Type B pancreatic cell (in vitro differentiated cells): Measurements from ENCODE around the gene RS1. TPM values are rescaled to one million over a fixed set of nuclear protein-coding genes. Genes with fewer than 3 reads are reported as not detected.

Source experiments
- DNase-seq: peaks from one replicate; pipeline ENCODE4 v3.0.0; 2021; ENCODE audit warnings: mixed read lengths; ENCODE audit not compliant: unreplicated experiment; ENCODE audit errors: extremely low spot score
- H3K27ac Mint-ChIP-seq: 2 replicates; pipeline ENCODE4 v1.8.0; 2021; ENCODE audit warnings: mild to moderate bottlenecking, mixed read lengths
- H3K27me3 Mint-ChIP-seq: 2 replicates; pipeline ENCODE4 v1.8.0; 2021; ENCODE audit warnings: mixed read lengths
- H3K36me3 Mint-ChIP-seq: 2 replicates; pipeline ENCODE4 v1.8.0; 2021; ENCODE audit warnings: mixed read lengths
- H3K4me1 Mint-ChIP-seq: one replicate; pipeline ENCODE4 v1.8.0; 2021; ENCODE audit warnings: mixed read lengths; ENCODE audit not compliant: unreplicated experiment
- H3K4me3 Mint-ChIP-seq: 2 replicates; pipeline ENCODE4 v1.8.0; 2021; ENCODE audit warnings: mild to moderate bottlenecking, mixed read lengths
- H3K9me3 Mint-ChIP-seq: 2 replicates; pipeline ENCODE4 v1.8.0; 2021; ENCODE audit warnings: mixed read lengths
- long read RNA-seq: library from polyadenylated mRNA; unstranded; transcript quantifications from one replicate; pipeline ENCODE4 v2.0.0, GENCODE V29; 2020
- total RNA-seq: library from RNA; stranded (reverse); gene quantifications from 2 replicates; pipeline ENCODE4 v1.2.1, GENCODE V29; 2021; ENCODE audit warnings: low replicate concordance
- TF ChIP-seq, protein P1 (sequence below): fragments of 200-600 bp; sonication (generic); conservative IDR thresholded peaks from 2 replicates; pipeline ENCODE4 v1.5.0; 2021; ENCODE audit warnings: antibody characterized with exemption, mild to moderate bottlenecking

Gene RS1
- 0.14 TPM in 1 of 2 replicates, not detected in the other for total RNA-seq
- long read RNA-seq = 0 reads

DNA sequence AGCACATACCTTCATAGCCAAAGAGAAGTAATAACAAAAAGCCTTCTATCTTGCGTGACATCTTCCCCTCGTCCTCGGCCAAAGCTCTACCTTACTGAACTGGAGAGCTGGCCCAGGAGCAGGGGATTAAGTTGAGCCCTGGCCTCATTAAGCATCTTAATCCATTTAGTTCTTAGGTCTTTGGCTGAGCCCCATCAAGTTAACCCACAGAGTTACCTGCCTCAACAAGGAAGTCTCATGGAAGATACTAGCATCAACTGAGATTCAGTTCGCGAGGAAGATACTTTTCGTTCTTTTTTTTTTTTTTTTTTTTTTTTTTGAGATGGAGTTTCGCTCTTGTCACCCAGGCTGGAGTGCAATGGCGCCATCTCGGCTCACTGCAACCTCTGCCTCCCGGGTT, at the start of gene RS1:
TSS of gene RS1 (minus strand) at position 101 of the 400 bp plus-strand sequence. CDS start at position 61, 40 bp downstream.
- Mint-ChIP-seq H3K9me3 (no peaks in the 10 kb centered on the region), H3K27me3 (no peaks in the 10 kb centered on the region), H3K36me3 (no peaks in the 10 kb centered on the region), H3K4me1 (no peaks in the 10 kb centered on the region), H3K4me3 (peak within 1 kb of the TSS; percentile 60), H3K27ac (no peak within 1 kb of the TSS)
- DNase-seq = no peak
- TF ChIP-seq, protein P1, sequence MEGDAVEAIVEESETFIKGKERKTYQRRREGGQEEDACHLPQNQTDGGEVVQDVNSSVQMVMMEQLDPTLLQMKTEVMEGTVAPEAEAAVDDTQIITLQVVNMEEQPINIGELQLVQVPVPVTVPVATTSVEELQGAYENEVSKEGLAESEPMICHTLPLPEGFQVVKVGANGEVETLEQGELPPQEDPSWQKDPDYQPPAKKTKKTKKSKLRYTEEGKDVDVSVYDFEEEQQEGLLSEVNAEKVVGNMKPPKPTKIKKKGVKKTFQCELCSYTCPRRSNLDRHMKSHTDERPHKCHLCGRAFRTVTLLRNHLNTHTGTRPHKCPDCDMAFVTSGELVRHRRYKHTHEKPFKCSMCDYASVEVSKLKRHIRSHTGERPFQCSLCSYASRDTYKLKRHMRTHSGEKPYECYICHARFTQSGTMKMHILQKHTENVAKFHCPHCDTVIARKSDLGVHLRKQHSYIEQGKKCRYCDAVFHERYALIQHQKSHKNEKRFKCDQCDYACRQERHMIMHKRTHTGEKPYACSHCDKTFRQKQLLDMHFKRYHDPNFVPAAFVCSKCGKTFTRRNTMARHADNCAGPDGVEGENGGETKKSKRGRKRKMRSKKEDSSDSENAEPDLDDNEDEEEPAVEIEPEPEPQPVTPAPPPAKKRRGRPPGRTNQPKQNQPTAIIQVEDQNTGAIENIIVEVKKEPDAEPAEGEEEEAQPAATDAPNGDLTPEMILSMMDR = no peak

DNA sequence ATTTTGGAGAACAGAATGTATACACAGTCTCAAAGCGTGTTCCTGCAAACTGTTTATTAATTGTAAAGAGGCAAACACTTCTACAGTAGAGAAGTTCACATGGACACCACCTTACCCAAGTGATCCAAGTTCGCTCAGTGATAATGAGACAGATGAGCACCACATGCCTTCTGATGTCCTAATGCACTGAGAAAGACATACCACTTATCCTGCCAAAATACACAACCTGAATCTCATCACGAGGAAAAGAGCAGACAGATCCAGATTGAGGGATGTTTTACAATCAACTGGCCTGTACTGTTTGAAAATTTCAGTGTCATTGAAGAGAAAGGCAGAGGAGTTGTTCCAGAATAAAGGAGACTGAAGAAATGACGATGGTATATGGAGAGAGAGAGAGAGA, 47.9 kb upstream of the RS1 start:
- H3K36me3 Mint-ChIP-seq = no peaks in the 10 kb centered on the region
- H3K4me3 Mint-ChIP-seq = no peak overlapping the region
- no peak overlapping the region for H3K27ac Mint-ChIP-seq
- peaks cover 5% of the 10 kb centered on the region for H3K4me1 Mint-ChIP-seq
- no peaks in the 10 kb centered on the region for H3K27me3 Mint-ChIP-seq
- H3K9me3 Mint-ChIP-seq = peaks cover 5% of the 10 kb centered on the region
- no peak for DNase-seq
- TF ChIP-seq, protein P1 = no peak

DNA sequence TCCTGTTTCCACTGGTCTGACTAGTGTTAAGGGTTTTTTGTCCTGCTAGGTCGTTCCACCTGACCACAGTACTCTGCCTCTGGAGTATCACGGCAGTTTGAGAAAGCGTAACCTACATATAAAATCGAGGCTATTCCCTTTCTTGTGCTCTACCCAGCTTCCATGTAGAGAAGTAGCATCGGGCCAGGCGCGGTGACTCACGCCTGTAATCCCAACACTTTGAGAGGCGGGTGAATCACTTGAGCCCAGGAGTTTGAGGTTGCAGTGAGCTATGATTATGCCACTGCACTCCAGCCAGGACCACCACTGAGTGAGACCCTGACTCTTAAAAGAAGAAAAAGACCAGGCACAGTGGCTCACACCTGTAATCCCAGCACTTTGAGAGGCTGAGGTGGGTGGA, 43.0 kb upstream of the RS1 start:
- Mint-ChIP-seq H3K27me3 (no peaks in the 10 kb centered on the region), H3K4me1 (no peaks in the 10 kb centered on the region), H3K4me3 (no peak overlapping the region), H3K36me3 (no peaks in the 10 kb centered on the region), H3K9me3 (no peaks in the 10 kb centered on the region), H3K27ac (no peak overlapping the region)
- no peak for DNase-seq
- TF ChIP-seq, protein P1 = no peak

DNA sequence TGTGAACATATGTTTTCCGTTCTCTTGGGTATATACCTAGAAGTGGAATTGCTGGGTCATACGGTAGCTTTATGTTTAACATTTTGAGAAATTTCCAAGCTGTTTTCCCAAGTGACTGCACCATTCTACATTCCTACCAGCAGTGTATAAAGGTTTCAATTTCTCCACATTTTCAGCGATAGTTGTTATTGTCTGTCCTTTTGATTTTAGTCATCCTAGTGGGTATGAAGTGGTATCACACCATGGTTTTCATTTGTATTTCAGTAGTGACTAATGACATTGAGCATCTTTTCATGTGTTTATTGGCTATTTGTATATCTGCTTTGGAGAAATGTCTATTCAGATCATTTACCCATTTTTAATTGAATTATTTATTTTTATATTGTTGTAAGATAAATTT, 37.9 kb upstream of the RS1 start:
- TF ChIP-seq, protein P1 = peak; percentile 52
- H3K36me3 Mint-ChIP-seq = no peaks in the 10 kb centered on the region
- H3K27ac Mint-ChIP-seq = no peak overlapping the region
- H3K9me3 Mint-ChIP-seq = no peaks in the 10 kb centered on the region
- H3K4me1 Mint-ChIP-seq = peaks cover 7% of the 10 kb centered on the region
- no peaks in the 10 kb centered on the region for H3K27me3 Mint-ChIP-seq
- no peak overlapping the region for H3K4me3 Mint-ChIP-seq
- DNase-seq = no peak

DNA sequence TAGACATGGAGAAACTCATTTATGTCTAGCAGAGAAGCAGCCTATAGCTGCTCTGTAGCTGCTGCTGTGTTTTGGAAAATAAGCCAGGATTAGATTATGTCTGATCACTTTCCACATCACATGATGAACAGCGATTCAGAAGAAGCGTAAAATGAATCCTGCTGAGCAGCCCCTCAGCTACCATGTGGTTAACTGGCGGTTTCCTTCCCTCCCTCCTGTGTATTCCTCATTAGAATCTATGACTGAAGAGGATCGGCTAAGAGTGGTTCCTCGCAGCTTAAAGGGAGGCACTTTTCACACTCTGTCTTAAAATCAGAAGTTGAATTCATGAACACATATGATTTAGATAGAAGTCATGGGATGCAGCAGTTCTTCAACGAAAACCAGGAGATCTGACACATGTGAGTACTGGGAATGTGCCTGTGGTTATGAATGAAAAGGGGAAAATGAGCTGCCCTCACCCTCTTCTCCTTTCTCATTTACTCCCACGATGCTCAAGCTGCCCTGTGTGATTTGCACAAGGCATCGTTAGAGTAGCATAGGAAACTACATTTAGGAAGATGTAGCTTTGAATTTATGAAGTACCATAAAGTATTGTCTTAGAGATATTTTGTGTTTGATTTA, 35.6 kb upstream of the RS1 start, which contains the start of gene PPEF1:
TSS of gene PPEF1 (plus strand) at position 220 of the 624 bp plus-strand sequence. CDS start at position 356, 136 bp downstream.
- TF ChIP-seq, protein P1 = no peak

More for the DNA sequence above, 35.6 kb upstream of the RS1 start, which contains the start of gene PPEF1:
- no peaks in the 10 kb centered on the region for H3K27me3 Mint-ChIP-seq
- H3K36me3 Mint-ChIP-seq = no peaks in the 10 kb centered on the region
- H3K4me3 Mint-ChIP-seq = no peak within 1 kb of the TSS
- H3K27ac Mint-ChIP-seq = no peak within 1 kb of the TSS
- H3K4me1 Mint-ChIP-seq = peaks cover 7% of the 10 kb centered on the region
- H3K9me3 Mint-ChIP-seq = no peaks in the 10 kb centered on the region
- no peak for DNase-seq
